Stimulated activated CD8-positive, alpha-beta memory T cell treated with anti-CD3 and anti-CD28 coated beads, Interleukin-2, amount 100 ng/mL, for 1 hour (primary cell): ENCODE data around the gene PECR.

Source experiments
- DNase-seq, 2 donors: peaks; one replicate each; pipeline ENCODE4 v3.0.0-alpha.2; 2020; ENCODE audit warnings: low read depth in 2 of 2

PECR gene

GRCh38 chr2:216071111-216071851 lies 10.3 kb downstream of the PECR start:
- no peak for DNase-seq

GRCh38 chr2:216070195-216070594 lies 11.4 kb downstream of the PECR start:
- no peak for DNase-seq

GRCh38 chr2:216069028-216069427 lies 12.6 kb downstream of the PECR start:
- DNase-seq: no peak

GRCh38 chr2:216066230-216066629 lies 15.4 kb downstream of the PECR start:
- DNase-seq: no peak

GRCh38 chr2:216064665-216065064 lies 16.9 kb downstream of the PECR start:
- no peak for DNase-seq

GRCh38 chr2:216064014-216064630 lies 17.5 kb downstream of the PECR start:
- DNase-seq: no peak

- no peak for DNase-seq
These were observed 22.3 kb downstream of the PECR start for GRCh38 chr2:216059233-216059834.

GRCh38 chr2:216057688-216058193 lies 23.9 kb downstream of the PECR start:
- peak in 1 of 2 donors; percentile 19 for DNase-seq

GRCh38 chr2:216056739-216057138 lies 24.9 kb downstream of the PECR start:
- DNase-seq: no peak

- DNase-seq: no peak
These were observed 25.9 kb downstream of the PECR start for GRCh38 chr2:216055680-216056079.

- no peak for DNase-seq
These were observed 29.2 kb downstream of the PECR start for GRCh38 chr2:216052420-216052819.

- no peak for DNase-seq
These were observed 30.3 kb downstream of the PECR start for GRCh38 chr2:216051350-216051749.

- DNase-seq: no peak
These were observed 32.2 kb downstream of the PECR start for GRCh38 chr2:216049452-216049851.

- no peak for DNase-seq
These were observed 34.2 kb downstream of the PECR start for GRCh38 chr2:216047397-216047796.

- DNase-seq: no peak
These were observed 36.6 kb downstream of the PECR start for GRCh38 chr2:216044883-216045486.

- no peak for DNase-seq
These were observed 37.7 kb downstream of the PECR start for GRCh38 chr2:216043949-216044348.

- DNase-seq: no peak
These were observed 40.2 kb downstream of the PECR start for GRCh38 chr2:216041438-216041837.

- DNase-seq: no peak
These were observed 41.7 kb downstream of the PECR start for GRCh38 chr2:216039918-216040317.

- DNase-seq: peak; percentile 59 to 62
These were observed 47.5 kb downstream of the PECR start for GRCh38 chr2:216034065-216034464.

GRCh38 chr2:216033403-216033802 lies 48.2 kb downstream of the PECR start:
- DNase-seq: no peak

GRCh38 chr2:216031960-216032689 lies 49.5 kb downstream of the PECR start:
- no peak for DNase-seq

GRCh38 chr2:216030216-216030615 lies 51.4 kb downstream of the PECR start:
- DNase-seq: no peak
